PC-3 (cell line): ENCODE results near the gene NEURL3. TPM values are rescaled to one million over a fixed set of nuclear protein-coding genes. Genes with fewer than 3 reads are reported as not detected.
"Not testable (repeated sequence)": the region's sequence is repeated elsewhere in the genome, so short reads cannot be mapped to it uniquely, and the experiment has no call there.

Experiments used
- ATAC-seq: fragments of 200-7000 bp; cut with Tn5 transposase; 2 replicates; pipeline ENCODE4 v1.9.1; 2020; ENCODE audit warnings: mild to moderate bottlenecking, moderate library complexity
- BruUV-seq: library from RNA; stranded (reverse); fragments of 400-500 nt; replicated peaks from 2 replicates; lab custom pipeline; 2021; lab: Mats Ljungman, UMichigan
- CTCF ChIA-PET: fragments of 300-600 bp; sonication (Branson Sonifier 250); formaldehyde crosslinking; loops from one replicate; lab custom pipeline; 2022; ENCODE audit warnings: antibody characterized with exemption; lab: Charles Lee
- POLR2A ChIA-PET: fragments of 300-600 bp; sonication (Branson Sonifier 250); formaldehyde crosslinking; loops from one replicate; lab custom pipeline; 2022; ENCODE audit warnings: antibody characterized with exemption; ENCODE audit not compliant: unreplicated experiment; lab: Charles Lee
- DNase-seq: peaks from one replicate; pipeline ENCODE4 v3.0.0-alpha.2; 2015
- H2AFZ ChIP-seq: fragments of 300-600 bp; sonication (generic); 2 replicates; pipeline ENCODE4 v1.6.0; 2016; ENCODE audit warnings: antibody characterized with exemption, low read length
- H3F3A ChIP-seq: fragments of 300-600 bp; sonication (generic); one replicate; pipeline ENCODE4 v1.6.0; 2017; ENCODE audit warnings: antibody characterized with exemption, low read length, control low read depth, mild to moderate bottlenecking; ENCODE audit not compliant: unreplicated experiment
- H3K27ac ChIP-seq: fragments of 300-600 bp; sonication (generic); 2 replicates; pipeline ENCODE4 v1.5.1; 2016; ENCODE audit warnings: mild to moderate bottlenecking, low read length
- H3K27me3 ChIP-seq: fragments of 300-600 bp; sonication (generic); 2 replicates; pipeline ENCODE4 v1.6.1; 2016; ENCODE audit warnings: low read length, mixed read lengths
- H3K36me3 ChIP-seq: fragments of 300-600 bp; sonication (generic); 2 replicates; pipeline ENCODE4 v1.6.1; 2016; ENCODE audit warnings: low read depth, mixed run types, low read length, mixed read lengths
- H3K4me1 ChIP-seq: fragments of 300-600 bp; sonication (generic); 2 replicates; pipeline ENCODE4 v1.5.1; 2016; ENCODE audit warnings: low read length; ENCODE audit not compliant: insufficient read depth
- H3K4me2 ChIP-seq: fragments of 300-600 bp; sonication (generic); 2 replicates; pipeline ENCODE4 v1.6.0; 2016; ENCODE audit warnings: low read length
- H3K4me3 ChIP-seq: fragments of 300-600 bp; sonication (generic); 2 replicates; pipeline ENCODE4 v1.5.1; 2016; ENCODE audit warnings: mild to moderate bottlenecking, low read length, mixed read lengths
- H3K79me2 ChIP-seq: fragments of 300-600 bp; sonication (generic); 2 replicates; pipeline ENCODE4 v1.6.1; 2017; ENCODE audit warnings: low read length, mixed read lengths
- H3K9ac ChIP-seq: fragments of 300-600 bp; sonication (generic); 2 replicates; pipeline ENCODE4 v1.6.0; 2016; ENCODE audit warnings: mild to moderate bottlenecking, low read length
- H3K9me2 ChIP-seq: fragments of 300-600 bp; sonication (generic); replicated peaks from 2 replicates; pipeline ENCODE4 v1.6.1; 2016; ENCODE audit warnings: mixed run types, low read length, mixed read lengths
- H3K9me3 ChIP-seq: fragments of 300-600 bp; sonication (generic); 2 replicates; pipeline ENCODE4 v1.6.1; 2016; ENCODE audit warnings: low read length, mixed read lengths
- H4K20me1 ChIP-seq: fragments of 300-600 bp; sonication (generic); 2 replicates; pipeline ENCODE4 v1.6.1; 2016; ENCODE audit warnings: low read length, mixed read lengths
- CTCF ChIP-seq: fragments of 300-600 bp; sonication (generic); conservative IDR thresholded peaks from 2 replicates; pipeline ENCODE4 v1.5.1; 2017; ENCODE audit warnings: antibody characterized with exemption, low read depth, mild to moderate bottlenecking, low read length
- EZH2 ChIP-seq: fragments of 300-600 bp; sonication (generic); IDR thresholded peaks from one replicate; pipeline ENCODE4 v1.6.1; 2017; ENCODE audit warnings: antibody characterized with exemption, mild to moderate bottlenecking, low read length; ENCODE audit not compliant: unreplicated experiment
- EZH2phosphoT487 ChIP-seq: fragments of 300-600 bp; sonication (generic); IDR thresholded peaks from 2 replicates; pipeline ENCODE4 v1.6.1; 2018; ENCODE audit warnings: mild to moderate bottlenecking, antibody characterized with exemption, low read length, borderline replicate concordance
- intact Hi-C: fragments of 100-400 bp; cut with micrococcal nuclease; formaldehyde crosslinking; loops from 2 replicates; pipeline ENCODE4 v1.9.0; 2023
- total RNA-seq: library from RNA; depleted of rRNA; stranded (reverse); fragments of >200 nt; gene quantifications from 2 replicates; pipeline ENCODE4 v1.2.3, GENCODE V29; 2014

Gene NEURL3
- total RNA-seq, 1 experiment from 2014 or later, result 0.18 TPM

GRCh38 chr2:96463119-96463518, 42.0 kb downstream of the NEURL3 start:
- H3K9ac ChIP-seq, result no peak overlapping the region
- no peaks in the 10 kb centered on the region for H3K9me2 ChIP-seq
- no peak overlapping the region for H2AFZ ChIP-seq
- no peaks in the 10 kb centered on the region for H3K27me3 ChIP-seq
- no peak for DNase-seq
- H3K4me3 ChIP-seq, result no peak overlapping the region
- ChIA-PET POLR2A (no interaction called here), CTCF (no interaction called here)
- H3K9me3 ChIP-seq, result no peaks in the 10 kb centered on the region
- no TSS peak for BruUV-seq
- H3F3A ChIP-seq, result no peaks in the 10 kb centered on the region
- H4K20me1 ChIP-seq, result no peaks in the 10 kb centered on the region
- H3K4me1 ChIP-seq, result no peaks in the 10 kb centered on the region
- no peaks in the 10 kb centered on the region for H3K36me3 ChIP-seq
- intact Hi-C loops, result no loop called here
- H3K79me2 ChIP-seq, result no peaks in the 10 kb centered on the region
- no peak overlapping the region for H3K27ac ChIP-seq
- TF ChIP-seq EZH2 (no peak), EZH2phosphoT487 (no peak)
- ATAC-seq, result no peak
- no peak overlapping the region for H3K4me2 ChIP-seq

- intact Hi-C loops, H3K4me3 ChIP-seq, H3F3A ChIP-seq, H3K9ac ChIP-seq, H3K4me2 ChIP-seq, H3K4me1 ChIP-seq, POLR2A ChIA-PET, ATAC-seq, H3K27ac ChIP-seq, BruUV-seq, CTCF ChIA-PET, H3K36me3 ChIP-seq, H3K79me2 ChIP-seq, H4K20me1 ChIP-seq, H2AFZ ChIP-seq, DNase-seq, H3K9me3 ChIP-seq, H3K9me2 ChIP-seq, H3K27me3 ChIP-seq: not testable (repeated sequence)
These were observed 43.5 kb downstream of the NEURL3 start for GRCh38 chr2:96461616-96462015.

GRCh38 chr2:96452053-96452452, 53.1 kb downstream of the NEURL3 start:
- H3K9me3 ChIP-seq, result no peaks in the 10 kb centered on the region
- no peaks in the 10 kb centered on the region for H3K79me2 ChIP-seq
- H4K20me1 ChIP-seq, result no peaks in the 10 kb centered on the region
- no peaks in the 10 kb centered on the region for H3K4me1 ChIP-seq
- BruUV-seq, result no TSS peak
- no peak for ATAC-seq
- CTCF ChIA-PET, result no interaction called here
- no peaks in the 10 kb centered on the region for H3K36me3 ChIP-seq
- no peaks in the 10 kb centered on the region for H3K27me3 ChIP-seq
- no peak overlapping the region for H3K4me2 ChIP-seq
- H3K9ac ChIP-seq, result no peak overlapping the region
- H3K4me3 ChIP-seq, result no peak overlapping the region
- POLR2A ChIA-PET, result no interaction called here
- no peak overlapping the region for H2AFZ ChIP-seq
- no peak overlapping the region for H3K27ac ChIP-seq
- DNase-seq, result no peak
- no peaks in the 10 kb centered on the region for H3F3A ChIP-seq
- intact Hi-C loops, result no loop called here
- H3K9me2 ChIP-seq, result no peaks in the 10 kb centered on the region
- TF ChIP-seq CTCF (no peak), EZH2phosphoT487 (no peak), EZH2 (no peak)

GRCh38 chr2:96449637-96450036, 55.5 kb downstream of the NEURL3 start:
- ATAC-seq (no peak), DNase-seq (no peak)
- TF ChIP-seq CTCF (no peak), EZH2 (no peak), EZH2phosphoT487 (no peak)
- Histone ChIP-seq H3K27ac (no peak overlapping the region), H3K9ac (no peak overlapping the region), H3K4me3 (no peak overlapping the region), H3K36me3 (no peaks in the 10 kb centered on the region), H2AFZ (no peak overlapping the region), H3K27me3 (no peaks in the 10 kb centered on the region), H3K79me2 (no peaks in the 10 kb centered on the region), H3K4me1 (no peaks in the 10 kb centered on the region), H3K9me3 (no peaks in the 10 kb centered on the region), H3F3A (no peaks in the 10 kb centered on the region), H3K9me2 (no peaks in the 10 kb centered on the region), H4K20me1 (no peaks in the 10 kb centered on the region), H3K4me2 (no peak overlapping the region)
- ChIA-PET POLR2A (no interaction called here), CTCF (no interaction called here)
- no TSS peak for BruUV-seq
- intact Hi-C loops, result no loop called here
